A204.1 (cell line): ENCODE data around the gene MYO1D.

ENCODE experiments used
- FAIRE-seq: peaks from 2 replicates; lab custom pipeline; 2012; peaks lifted over from hg19 to GRCh38; lab: Jason Lieb, UNC

The MYO1D gene

DNA sequence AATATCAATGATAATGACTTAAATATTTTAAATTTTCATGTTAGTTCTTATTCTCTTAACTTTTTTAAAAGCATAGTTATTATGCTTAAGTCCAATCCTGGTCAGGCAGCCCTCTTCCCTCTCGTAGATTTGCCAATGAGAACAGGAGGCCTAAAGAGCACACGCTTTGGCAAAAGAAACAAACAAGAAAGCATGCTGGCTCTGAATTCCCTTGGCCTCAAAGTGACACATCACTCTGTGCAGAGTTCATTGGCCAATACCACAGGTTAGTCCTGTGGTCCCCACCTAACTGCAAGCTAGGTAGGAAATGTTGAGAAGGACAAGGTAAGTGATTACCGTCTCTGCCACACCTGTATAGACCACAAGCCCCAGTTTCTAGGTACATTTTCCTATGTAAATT lies 61.5 kb downstream of the MYO1D start:
- no peak for FAIRE-seq

DNA sequence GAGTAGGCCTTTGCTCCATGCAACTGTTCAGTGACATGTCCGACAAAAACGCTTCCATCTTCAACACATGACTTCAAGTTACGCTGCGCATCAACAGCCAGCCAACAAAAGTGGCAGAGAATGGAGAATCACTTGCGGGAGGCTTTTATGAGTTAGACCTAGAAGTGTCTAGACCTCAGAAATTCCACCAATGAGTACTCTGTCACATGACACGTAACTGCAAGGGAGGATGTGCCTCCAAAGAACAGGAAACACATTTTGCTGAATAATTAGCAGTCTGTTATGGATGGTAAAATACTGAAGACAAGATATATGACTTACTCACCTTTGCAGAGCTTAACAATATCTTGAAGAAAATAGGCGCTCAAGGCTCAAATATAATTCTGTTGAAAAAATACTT lies 62.1 kb downstream of the MYO1D start:
- no peak for FAIRE-seq

DNA sequence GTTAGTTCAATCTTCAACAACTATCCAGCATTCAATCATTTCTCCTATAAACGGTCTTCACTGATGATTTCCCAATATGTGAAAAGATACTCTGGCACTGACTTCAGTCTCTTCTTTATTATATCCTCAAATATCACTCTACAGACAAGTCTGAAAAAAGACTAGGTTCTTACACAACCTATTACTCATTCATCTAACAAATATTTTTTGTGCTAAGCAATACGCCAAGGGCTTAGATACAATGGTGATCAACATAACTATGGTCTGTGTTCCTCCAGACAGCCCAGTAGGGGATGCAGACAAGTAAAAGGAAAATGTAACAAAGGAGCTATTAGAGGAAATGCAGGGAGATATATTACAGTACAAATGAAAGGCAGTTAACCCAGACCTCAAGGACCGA lies 63.9 kb downstream of the MYO1D start:
- FAIRE-seq = no peak

DNA sequence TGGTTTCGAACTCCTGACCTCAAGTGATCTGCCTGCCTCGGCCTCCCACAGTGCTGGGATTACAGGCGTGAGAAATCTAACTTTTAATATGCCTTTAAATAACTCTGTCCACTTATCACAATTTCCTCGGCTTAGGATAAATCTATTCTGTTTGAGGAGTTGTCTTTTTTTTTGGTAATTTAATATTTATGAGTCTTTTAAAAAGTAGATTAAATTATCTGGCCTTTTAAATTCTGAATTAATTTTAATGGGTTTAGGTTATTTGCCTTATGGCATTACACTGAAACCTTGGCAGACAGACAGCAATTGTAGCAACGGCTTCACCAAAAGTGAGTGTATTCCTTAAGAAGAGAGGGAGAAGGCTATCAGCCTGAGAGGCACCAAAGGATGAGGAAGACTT lies 66.2 kb downstream of the MYO1D start:
- FAIRE-seq = no peak

DNA sequence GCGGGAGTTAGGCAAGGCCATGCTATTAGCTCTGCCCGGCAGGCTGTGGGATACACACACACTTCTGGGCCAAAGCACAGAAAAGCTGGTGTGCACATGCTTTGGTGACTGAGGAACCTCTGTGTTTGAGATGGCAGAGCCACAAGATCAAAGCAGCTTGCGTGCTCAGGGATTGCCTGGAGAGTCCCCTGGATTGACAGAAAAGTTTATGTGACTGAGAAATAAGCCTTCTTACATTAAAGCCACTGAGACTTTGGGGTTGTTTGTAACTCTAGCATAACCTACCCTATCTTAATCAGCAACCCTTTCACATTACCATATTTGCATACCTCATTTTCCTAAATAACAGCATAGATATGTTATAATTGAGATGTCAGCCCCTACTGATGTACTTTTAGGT lies 69.3 kb downstream of the MYO1D start:
- FAIRE-seq = no peak

DNA sequence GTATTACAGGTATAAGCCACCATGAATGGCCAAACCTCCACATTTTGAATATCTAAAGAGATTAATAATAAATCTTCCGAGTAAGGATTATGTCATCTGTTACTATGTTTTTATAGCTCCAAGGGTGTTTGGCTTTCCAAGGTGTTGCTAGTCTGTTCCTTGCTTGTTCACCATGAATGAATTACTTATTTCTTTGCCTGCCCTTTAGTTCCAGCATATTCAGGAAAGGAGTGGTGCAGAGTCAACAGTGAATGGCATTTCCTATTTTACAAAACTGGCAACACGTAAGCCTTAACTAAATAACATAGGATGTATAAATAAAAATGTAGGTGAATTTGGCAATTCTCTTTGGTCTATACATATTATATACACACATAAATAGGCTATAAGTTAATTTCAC lies 70.3 kb downstream of the MYO1D start:
- no peak for FAIRE-seq

DNA sequence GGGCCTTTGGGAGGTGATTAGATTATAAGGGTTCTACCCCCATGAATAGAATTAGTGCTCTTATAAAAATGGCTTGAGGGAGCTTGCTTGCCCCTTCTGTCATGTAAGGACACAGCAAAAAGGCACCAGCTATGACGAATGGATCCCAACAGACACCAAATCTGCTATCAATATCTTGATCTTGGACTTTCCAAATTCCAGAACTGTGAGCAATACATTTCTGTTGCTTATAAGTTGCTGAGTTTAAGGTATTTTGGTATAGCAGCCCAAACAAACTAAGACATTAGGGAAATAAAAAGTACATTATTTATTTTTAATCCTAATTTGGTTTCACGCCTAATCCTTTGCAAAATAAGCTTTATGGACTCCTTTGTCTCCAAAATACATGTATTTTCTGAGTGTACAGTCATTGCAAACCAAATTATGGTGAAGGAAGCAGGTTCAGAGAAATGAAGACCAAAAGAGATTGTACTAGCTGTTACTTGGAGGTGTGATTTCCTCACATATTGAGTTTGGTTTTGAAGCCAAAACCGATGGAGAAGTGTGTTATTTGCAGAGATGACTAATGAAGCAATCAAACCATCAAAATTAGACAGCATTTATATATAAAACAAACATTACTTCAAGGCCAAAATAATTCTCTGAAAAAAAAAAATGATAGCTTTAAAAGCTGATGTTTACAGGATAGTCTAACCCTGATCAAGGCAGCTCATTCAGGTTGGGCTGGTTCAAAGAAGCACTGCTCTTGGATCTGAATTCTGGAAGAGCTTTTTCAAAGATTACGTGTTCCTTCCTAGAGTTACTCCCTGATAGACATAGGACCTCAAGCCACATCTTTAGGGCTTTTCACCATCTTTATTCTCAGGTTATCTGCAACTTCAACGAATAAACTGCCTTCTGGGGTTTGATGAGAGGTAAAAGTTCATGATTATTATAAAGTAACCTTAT lies 71.6 kb downstream of the MYO1D start:
- no peak for FAIRE-seq

DNA sequence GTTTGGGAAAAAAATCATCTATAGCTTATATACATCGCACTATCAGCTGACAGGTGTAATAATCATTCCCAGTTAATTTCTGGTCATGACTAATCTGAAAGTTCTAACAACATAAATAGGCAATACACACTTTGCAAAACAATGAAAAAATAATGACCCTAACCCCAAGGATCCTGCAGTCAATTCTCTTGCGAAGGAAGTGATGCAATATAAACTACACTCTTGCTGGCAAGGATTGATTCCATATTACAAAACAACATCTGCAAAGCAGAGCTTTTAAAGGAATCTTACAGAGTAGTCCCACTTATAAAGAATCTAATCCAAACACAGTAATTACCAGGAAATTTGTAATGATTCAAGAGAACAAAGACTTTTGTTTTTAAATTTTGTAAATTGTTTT lies 73.4 kb downstream of the MYO1D start:
- no peak for FAIRE-seq

DNA sequence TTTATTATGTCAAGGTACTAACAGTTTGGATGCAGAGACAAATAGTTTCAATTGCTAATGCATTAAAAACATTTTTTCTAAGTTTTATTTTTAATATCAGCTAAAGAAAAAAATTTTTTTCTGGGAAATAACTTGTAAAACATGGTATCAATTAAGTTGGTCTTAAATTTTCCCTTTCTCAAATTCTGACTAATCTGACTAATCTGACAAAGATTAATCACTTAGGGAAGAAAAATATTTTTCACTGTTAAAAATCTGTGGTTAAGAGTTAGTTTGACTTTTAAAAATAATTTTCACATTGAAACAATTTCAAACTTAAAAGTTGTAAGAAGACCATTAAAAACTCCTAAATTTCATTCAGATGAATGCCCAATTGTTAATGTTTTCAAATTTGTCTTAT lies 74.6 kb downstream of the MYO1D start:
- FAIRE-seq = no peak

DNA sequence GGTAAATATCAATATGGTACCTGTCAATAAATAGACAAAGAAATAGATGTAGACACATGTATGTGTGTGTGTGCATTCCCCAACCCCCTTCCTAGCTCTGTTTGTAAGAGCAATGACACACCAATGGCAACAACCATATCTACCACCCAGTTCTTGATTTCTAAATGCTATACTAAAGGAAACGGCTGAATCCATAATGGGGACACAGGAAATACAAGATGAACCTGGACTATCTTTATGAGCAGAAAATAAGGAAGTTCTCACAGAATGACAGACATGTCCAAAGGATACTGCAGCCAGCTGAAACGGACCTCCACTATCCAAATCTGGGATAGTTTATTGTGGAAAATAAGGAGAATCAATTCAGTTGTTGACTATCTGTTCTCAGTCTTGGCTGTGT lies 75.3 kb downstream of the MYO1D start:
- FAIRE-seq = no peak

DNA sequence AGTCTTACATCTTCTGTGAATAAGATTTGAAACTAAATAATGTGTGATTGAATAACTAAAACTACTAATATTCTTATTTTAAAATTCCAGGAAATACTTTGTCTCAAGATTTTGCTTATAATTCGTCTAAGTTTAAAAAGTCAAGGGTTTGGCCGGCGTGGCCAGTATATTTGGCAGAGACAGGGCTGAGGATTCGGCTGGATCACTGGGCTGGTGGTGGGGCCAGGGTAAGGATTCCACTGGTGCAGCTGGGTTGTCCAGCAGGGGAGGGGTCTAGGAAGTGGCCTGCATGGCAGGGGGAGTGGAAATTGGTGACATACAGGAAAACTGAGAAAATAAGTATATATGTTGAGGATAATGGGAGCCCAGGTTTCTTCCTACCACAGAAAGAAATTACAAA lies 75.7 kb downstream of the MYO1D start:
- FAIRE-seq = no peak

DNA sequence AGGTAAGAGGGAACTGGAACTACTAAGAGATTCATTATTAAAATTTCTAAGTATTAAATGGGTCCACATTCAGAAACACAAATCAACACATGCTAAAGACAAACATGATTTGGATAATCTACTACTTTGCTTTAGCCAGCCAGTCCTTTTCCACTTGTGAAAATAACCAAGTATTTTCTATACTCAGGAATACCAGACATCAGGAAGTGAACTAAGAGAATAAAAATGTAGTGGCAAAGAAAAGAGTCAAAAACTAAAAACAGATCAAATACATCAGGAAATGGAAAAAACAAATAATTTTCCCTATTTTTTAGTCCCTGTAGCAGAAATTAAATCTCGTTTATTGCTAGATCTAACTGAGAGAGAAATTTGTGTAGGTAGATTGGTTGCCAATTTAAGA lies 78.0 kb downstream of the MYO1D start:
- FAIRE-seq = no peak

DNA sequence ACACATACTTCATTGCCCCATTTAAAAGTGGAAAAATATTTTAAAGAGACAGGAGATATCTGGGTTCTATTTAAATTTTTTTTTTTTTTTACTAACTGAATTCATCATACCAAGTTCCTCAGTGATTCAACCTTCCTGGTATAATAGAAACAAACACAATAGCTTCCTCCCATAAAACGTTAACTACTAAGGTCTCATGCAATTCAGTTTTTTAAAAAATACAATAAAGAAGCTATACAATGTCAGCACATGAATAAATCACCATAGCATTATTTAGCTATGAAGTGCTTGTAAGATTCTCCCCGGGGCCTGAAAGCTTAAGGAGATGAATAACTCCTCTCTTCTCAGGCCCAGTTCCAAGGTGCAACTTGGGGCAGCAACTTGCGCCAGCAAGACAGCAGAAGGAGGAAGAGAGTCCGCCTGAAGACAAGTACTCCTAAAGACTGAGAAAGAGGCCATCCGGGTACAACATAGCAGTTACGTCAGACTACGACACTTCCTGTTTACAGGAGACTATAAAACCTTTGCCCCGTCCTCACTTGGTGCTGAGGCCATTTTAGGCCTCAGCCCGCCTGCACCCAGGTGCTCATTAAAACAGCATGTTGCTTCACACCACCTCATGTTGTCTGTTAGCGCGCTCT lies 81.5 kb downstream of the MYO1D start:
- no peak for FAIRE-seq

DNA sequence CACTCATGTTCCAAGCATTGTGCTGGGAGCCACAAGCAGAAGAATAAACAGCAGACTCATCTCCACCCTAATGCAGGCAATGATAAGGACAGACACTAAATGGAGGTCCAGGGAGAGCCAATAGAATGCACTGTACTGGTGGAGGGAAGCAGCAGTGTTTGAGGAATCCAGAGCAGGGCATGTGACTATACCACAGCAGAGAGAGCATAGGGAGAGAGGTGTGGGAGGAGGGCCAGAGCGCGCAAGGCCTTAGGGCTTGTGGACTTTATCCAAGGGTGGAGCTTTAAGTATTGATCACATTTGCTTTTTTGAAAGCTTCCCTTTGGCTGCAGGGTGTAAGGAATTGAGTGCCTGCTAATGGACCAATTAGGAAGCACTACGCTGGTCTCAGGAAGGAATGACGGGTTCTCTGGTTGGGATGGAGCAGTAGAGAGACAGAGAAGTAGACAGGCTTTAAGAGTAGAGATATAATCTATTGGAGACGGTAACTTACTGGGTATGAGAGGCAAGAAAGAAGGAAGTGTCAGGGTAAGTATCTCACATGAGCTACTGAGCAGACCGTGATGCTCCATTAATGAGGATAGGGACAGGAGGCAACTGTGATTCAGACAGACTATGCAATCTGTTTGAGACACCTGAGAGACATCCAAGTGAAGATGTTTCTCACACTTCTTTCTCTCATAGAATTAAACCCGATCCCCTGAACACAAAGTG lies 82.2 kb downstream of the MYO1D start:
- FAIRE-seq = no peak

DNA sequence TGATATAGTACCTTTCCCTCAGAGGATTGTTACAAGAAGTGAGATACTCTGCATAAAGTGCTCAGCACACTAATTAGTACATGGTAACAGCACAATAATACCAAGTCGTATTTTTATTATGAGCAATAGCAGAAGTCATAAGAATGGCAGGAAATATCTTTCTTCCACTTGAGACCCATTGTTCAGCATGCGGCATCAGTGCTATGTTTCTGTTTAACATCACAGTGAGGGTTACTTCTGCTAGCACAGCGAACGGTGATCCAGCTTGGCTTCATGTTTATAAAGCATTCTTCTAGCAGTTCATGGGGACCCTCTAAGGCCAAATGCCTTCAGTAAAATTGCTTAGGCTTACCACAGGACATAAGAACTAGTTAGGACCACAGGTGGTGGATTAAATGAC lies 83.1 kb downstream of the MYO1D start:
- no peak for FAIRE-seq

DNA sequence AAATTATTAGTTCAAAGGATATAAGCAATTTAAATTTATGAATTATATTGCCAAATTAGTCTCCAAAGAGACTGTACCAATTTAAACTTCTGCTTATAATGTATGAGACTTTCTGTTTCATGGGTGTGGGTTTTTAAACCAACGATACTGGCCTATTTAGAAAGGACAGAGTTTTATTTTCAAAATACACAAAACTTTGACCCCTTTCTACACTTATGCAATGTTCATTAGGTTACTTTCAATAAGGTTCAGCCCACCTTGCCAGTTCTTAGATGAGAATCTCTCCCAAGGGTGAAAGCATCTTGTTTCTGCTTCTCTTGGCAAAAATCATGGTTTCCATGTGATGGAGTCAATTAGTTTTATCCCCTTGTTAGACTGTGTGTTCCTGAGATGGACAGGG lies 84.7 kb downstream of the MYO1D start:
- no peak for FAIRE-seq

DNA sequence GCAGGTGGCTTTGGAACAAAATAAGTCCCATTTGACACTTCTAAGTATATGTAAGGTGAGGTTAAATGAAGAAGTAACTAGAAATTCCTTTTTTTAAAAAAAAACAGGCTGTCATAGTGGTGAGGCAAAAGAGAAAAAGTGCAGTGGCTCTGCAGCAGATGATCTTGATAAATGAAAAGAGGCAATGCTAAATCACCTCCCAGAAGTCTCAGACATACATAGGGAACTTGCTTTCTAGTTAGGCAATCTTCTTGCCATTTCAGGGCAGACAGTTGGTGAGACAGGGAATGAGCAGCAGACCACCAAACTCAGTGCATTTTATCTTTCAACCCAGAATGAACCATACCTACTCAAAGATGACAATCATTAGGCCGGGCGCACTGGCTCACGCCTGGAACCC lies 90.8 kb downstream of the MYO1D start:
- no peak for FAIRE-seq

DNA sequence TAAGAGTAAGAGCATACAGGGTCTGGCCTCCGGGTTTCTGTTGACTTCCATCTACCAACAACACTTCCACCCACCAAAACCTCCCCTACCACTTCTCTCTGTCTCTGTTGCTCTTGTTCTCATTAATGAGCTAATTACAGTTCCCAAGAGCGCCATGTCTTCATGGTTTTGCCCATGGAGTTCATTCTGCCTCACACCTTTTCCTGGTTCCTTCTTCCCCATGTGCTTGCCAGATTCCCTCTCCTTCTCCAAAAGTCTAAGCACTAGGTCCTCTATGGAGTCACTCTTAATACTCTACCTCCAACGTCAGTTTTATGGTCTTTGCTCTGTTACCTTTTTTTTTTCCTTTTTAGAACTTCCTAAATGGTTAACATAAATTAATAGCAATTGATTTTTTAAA lies 92.8 kb downstream of the MYO1D start:
- FAIRE-seq = no peak

DNA sequence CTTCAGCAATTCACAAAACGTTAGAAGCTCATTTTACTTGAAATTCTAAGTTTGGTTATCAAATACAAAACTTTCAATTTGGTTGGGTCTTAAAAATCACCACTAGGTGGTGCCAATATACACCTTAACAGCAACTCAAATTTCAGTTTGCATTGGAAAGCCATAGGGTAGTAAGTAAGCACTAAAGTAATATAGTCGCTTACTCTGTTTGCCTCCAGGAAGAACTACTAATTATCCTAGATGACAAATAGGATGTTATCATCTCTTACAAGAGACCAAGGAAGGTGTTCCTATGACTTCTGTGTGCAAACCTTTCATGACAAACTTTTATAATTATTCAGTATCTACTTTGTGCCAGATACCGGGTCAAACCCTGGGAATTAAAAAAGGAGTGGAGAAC lies 93.3 kb downstream of the MYO1D start:
- FAIRE-seq = peak; percentile 96

DNA sequence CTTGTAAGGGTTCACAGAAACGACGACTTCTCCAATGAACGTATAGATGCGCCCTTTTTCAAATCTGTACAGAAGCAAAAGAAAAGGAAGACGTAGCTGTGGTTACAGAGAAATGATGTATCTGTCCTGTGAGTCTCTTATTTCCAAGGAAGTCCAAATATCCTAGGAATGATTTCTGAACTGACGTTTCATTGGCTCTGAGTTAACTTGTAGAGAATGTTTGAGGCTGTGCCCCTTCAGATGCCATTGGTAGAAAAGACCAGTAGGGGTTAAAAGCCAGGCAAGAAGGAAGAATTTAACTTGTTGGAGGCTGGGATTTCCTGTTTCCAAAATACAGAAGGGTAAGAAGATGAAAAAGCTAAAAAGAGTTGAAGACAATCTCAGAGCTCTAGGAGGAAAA lies 96.2 kb downstream of the MYO1D start:
- FAIRE-seq = no peak

DNA sequence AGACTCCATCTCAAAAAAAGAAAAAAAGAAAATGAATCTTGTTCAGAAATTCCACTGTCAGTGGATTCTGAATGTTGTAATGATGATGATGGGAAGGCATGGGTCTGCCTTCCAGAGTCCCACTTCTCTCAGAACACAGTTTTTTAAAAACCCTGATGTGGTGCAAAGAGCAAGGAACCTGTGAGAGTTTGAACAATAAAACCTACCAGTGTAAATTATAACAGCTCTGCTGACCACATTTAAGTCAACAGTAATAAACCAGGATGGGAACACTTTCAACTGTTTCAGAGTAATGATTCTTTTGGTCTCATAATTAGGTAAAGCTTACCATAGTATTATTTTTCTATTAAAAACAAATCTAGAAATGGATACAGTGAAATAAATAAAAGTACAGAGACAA lies 99.0 kb downstream of the MYO1D start:
- FAIRE-seq = no peak

DNA sequence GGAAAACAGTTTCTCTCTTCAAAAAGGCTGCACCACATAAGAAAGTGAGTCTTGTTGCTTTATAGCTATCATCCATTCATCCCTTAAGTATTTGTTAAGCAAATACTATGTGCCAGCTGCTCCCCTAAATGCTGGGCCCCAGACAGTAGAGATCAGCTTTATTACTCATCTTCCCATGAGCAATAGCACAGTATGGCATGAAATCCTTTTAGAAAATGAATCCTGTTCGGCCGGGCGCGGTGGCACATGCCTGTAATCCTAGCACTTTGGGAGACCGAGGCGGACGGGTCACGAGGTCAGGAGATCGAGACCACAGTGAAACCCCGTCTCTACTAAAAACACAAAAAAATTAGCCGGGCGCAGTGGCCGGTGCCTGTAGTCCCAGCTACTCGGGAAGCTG lies 99.5 kb downstream of the MYO1D start:
- FAIRE-seq = no peak

DNA sequence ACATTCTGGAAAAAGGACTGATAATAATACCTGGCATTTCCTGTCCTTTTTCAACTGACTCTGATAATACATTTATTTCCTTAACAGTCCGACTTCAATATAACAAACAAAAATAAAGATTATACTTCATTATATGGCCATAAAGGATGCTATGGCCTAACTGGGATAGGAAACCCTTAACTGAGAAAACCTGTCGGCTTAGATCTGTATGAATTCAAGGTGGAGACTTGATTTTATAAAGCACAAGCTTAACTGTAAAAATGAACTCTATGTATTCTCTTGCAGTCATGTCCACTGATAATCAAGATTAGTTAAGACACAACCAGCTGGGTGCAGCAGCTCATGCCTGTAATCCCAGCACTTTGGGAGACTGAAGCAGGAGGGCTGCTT lies 102.2 kb downstream of the MYO1D start:
- no peak for FAIRE-seq
